Panc1 (cell line): ENCODE measurements around the gene RHOG. TPM values are rescaled to one million over a fixed set of nuclear protein-coding genes. Genes with fewer than 3 reads are reported as not detected.

Source experiments
- ATAC-seq: fragments of 200-7000 bp; cut with Tn5 transposase; 2 replicates; pipeline ENCODE4 v1.9.1; 2020; ENCODE audit warnings: mild to moderate bottlenecking, moderate library complexity
- BruUV-seq: library from RNA; stranded (reverse); fragments of 400-500 nt; replicated peaks from 2 replicates; lab custom pipeline; 2021; lab: Mats Ljungman, UMichigan
- CTCF ChIA-PET: fragments of 300-600 bp; sonication (Branson Sonifier 250); formaldehyde crosslinking; loops from one replicate; lab custom pipeline; 2022; ENCODE audit warnings: antibody characterized with exemption; lab: Charles Lee
- POLR2A ChIA-PET: fragments of 300-600 bp; sonication (Branson Sonifier 250); formaldehyde crosslinking; loops from one replicate; lab custom pipeline; 2022; ENCODE audit warnings: antibody characterized with exemption; lab: Charles Lee
- DNase-seq: peaks from one replicate; pipeline ENCODE4 v3.0.0-alpha.2; 2010; ENCODE audit warnings: low read depth, low spot score
- H3K27ac ChIP-seq: 2 replicates; pipeline ENCODE4 v1.5.1; 2011; ENCODE audit warnings: mild to moderate bottlenecking, low read length, inconsistent platforms
- H3K27me3 ChIP-seq: fragments of 200-500 bp; sonication (Bioruptor generic); 2 replicates; pipeline ENCODE4 v1.6.0; 2014; ENCODE audit warnings: low read length, inconsistent platforms; ENCODE audit not compliant: control insufficient read depth, insufficient read depth
- H3K36me3 ChIP-seq: fragments of 200-500 bp; sonication (Bioruptor generic); 2 replicates; pipeline ENCODE4 v1.5.1; 2014; ENCODE audit warnings: inconsistent platforms, mild to moderate bottlenecking, low read length, moderate library complexity; ENCODE audit not compliant: control insufficient read depth, insufficient read depth
- H3K4me1 ChIP-seq: 2 replicates; pipeline ENCODE4 v1.5.1; 2011; ENCODE audit warnings: inconsistent platforms, mild to moderate bottlenecking, low read length, moderate library complexity; ENCODE audit not compliant: control insufficient read depth, insufficient read depth
- H3K4me3 ChIP-seq, 2 experiments: 2 replicates each; pipeline ENCODE4 v1.5.1; 2011 to 2012; ENCODE audit warnings: low read depth in 2 of 2, low read length in 2 of 2, mild to moderate bottlenecking in 2 of 2, inconsistent platforms in 1 of 2, moderate library complexity in 1 of 2
- H3K9me3 ChIP-seq: fragments of 200-500 bp; sonication (Bioruptor generic); 2 replicates; pipeline ENCODE4 v1.5.1; 2014; ENCODE audit warnings: low read depth, mild to moderate bottlenecking, inconsistent platforms, low read length, moderate library complexity; ENCODE audit not compliant: control insufficient read depth, insufficient read depth
- POLR2AphosphoS5 ChIP-seq: IDR thresholded peaks from 2 replicates; pipeline ENCODE4 v1.6.1; 2012; ENCODE audit warnings: mild to moderate bottlenecking, low read depth, low read length, moderate library complexity
- SIN3A ChIP-seq: IDR thresholded peaks from 2 replicates; pipeline ENCODE4 v1.6.1; 2012; ENCODE audit warnings: low read depth, mild to moderate bottlenecking, low read length, moderate library complexity, borderline replicate concordance; ENCODE audit not compliant: insufficient read depth
- TCF7L2 ChIP-seq: IDR thresholded peaks from 2 replicates; pipeline ENCODE4 v1.6.1; 2011; ENCODE audit warnings: mild to moderate bottlenecking, low read depth, low read length, inconsistent platforms
- in situ Hi-C: cut with HindIII; loops from 2 replicates; pipeline ENCODE4 v1.10.0; 2016; ENCODE audit warnings: low sequenced_read_pairs, low pct_unique_long_range_greater_than_20kb
- intact Hi-C: fragments of 100-400 bp; cut with micrococcal nuclease; formaldehyde crosslinking; loops from one replicate; pipeline ENCODE4 v1.10.0; 2022; ENCODE audit not compliant: unreplicated experiment
- total RNA-seq: library from RNA; stranded (reverse); gene quantifications from one replicate; pipeline ENCODE4 v1.2.1, GENCODE V29; 2021; ENCODE audit not compliant: unreplicated experiment
- TF ChIP-seq, protein P1 (sequence below): fragments of 450-650 bp; IDR thresholded peaks from 2 replicates; pipeline ENCODE4 v1.5.1; 2017; ENCODE audit warnings: mild to moderate bottlenecking
- TF ChIP-seq, protein P2 (sequence below), 2 experiments: IDR thresholded peaks; 2 replicates each; pipeline ENCODE4 v1.6.1; 2011 to 2012; ENCODE audit warnings: low read depth in 2 of 2, control low read depth in 1 of 2, low read length in 1 of 2, mild to moderate bottlenecking in 1 of 2, moderate library complexity in 1 of 2; ENCODE audit not compliant: insufficient read depth in 1 of 2

The RHOG gene
- total RNA-seq, 1 experiment from 2014 or later, result 156 TPM

DNA sequence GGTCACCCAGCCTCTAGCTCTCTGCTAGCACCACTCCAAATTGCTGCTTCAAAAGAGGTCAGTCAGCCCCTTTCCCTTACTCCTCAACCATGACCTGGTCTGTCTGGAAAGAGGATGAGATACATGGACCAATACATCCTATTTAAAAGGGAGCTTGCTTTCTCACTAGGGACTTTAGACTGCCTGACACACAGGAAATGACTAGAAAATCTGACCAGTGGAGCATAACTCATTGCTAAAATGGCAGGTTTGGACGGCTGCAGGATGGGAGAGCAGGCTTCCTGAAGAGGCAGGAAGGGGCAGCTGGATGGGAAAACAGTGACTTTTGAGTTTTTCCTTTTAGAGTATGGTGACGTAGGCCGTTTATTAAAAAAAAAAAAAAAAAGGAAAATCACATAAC lies 40.0 kb upstream of the RHOG start:
- CTCF ChIA-PET, result interaction anchor here (0.5 kb wide), 1 partner anchor 65 kb away, joined by 3 read pairs; no protein-coding TSS in a partner anchor
- H3K9me3 ChIP-seq, result no peaks in the 10 kb centered on the region
- intact Hi-C loops (no loop called here), in situ Hi-C loops (no loop called here)
- TF ChIP-seq, protein P1, sequence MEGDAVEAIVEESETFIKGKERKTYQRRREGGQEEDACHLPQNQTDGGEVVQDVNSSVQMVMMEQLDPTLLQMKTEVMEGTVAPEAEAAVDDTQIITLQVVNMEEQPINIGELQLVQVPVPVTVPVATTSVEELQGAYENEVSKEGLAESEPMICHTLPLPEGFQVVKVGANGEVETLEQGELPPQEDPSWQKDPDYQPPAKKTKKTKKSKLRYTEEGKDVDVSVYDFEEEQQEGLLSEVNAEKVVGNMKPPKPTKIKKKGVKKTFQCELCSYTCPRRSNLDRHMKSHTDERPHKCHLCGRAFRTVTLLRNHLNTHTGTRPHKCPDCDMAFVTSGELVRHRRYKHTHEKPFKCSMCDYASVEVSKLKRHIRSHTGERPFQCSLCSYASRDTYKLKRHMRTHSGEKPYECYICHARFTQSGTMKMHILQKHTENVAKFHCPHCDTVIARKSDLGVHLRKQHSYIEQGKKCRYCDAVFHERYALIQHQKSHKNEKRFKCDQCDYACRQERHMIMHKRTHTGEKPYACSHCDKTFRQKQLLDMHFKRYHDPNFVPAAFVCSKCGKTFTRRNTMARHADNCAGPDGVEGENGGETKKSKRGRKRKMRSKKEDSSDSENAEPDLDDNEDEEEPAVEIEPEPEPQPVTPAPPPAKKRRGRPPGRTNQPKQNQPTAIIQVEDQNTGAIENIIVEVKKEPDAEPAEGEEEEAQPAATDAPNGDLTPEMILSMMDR, result no peak
- TF ChIP-seq SIN3A (no peak), TCF7L2 (no peak), POLR2AphosphoS5 (no peak)
- TF ChIP-seq, protein P2, sequence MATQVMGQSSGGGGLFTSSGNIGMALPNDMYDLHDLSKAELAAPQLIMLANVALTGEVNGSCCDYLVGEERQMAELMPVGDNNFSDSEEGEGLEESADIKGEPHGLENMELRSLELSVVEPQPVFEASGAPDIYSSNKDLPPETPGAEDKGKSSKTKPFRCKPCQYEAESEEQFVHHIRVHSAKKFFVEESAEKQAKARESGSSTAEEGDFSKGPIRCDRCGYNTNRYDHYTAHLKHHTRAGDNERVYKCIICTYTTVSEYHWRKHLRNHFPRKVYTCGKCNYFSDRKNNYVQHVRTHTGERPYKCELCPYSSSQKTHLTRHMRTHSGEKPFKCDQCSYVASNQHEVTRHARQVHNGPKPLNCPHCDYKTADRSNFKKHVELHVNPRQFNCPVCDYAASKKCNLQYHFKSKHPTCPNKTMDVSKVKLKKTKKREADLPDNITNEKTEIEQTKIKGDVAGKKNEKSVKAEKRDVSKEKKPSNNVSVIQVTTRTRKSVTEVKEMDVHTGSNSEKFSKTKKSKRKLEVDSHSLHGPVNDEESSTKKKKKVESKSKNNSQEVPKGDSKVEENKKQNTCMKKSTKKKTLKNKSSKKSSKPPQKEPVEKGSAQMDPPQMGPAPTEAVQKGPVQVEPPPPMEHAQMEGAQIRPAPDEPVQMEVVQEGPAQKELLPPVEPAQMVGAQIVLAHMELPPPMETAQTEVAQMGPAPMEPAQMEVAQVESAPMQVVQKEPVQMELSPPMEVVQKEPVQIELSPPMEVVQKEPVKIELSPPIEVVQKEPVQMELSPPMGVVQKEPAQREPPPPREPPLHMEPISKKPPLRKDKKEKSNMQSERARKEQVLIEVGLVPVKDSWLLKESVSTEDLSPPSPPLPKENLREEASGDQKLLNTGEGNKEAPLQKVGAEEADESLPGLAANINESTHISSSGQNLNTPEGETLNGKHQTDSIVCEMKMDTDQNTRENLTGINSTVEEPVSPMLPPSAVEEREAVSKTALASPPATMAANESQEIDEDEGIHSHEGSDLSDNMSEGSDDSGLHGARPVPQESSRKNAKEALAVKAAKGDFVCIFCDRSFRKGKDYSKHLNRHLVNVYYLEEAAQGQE (IDR thresholded peaks at IDR 0.05; ENCODE audit: insufficient read depth in 1 of 2, low read depth in 2 of 2, low read length in 1 of 2), result no peak
- no TSS peak for BruUV-seq
- no peak for DNase-seq
- POLR2A ChIA-PET, result no interaction called here
- H3K4me3 ChIP-seq, result no peak overlapping the region
- peak; percentile 67 for ATAC-seq
- no peaks in the 10 kb centered on the region for H3K36me3 ChIP-seq
- peak overlapping the region; percentile 11; the same call in 1 of the 2 replicates for H3K27ac ChIP-seq
- no peaks in the 10 kb centered on the region for H3K27me3 ChIP-seq
- H3K4me1 ChIP-seq, result peaks cover 39% of the 10 kb centered on the region

DNA sequence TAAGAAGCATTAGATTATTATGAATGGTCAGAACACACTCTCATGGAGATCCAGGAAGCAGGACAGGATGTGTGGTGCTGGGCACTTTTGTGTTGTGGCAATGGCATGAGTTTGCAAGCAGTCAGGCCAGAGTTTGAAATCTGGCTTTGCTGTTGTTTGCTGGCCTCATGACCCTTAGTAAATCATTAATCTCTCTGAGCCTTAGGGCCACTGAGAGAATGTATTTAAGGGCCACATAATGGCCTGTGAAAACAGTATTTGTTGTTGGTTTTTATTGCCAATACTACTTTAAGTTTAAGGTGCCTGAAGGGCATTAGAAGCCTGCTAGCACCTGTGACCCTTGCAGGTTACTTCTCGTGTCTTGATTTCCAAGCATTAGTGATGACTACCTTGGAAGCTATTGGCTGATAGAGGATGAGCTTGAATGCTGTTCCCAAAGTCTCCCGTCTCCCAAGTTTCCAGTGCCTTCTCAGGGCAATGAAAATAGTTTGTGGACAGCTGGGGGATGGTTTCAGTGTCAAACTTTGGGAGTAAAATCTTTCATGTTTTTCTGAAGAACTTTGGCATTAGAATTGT lies 39.3 kb upstream of the RHOG start:
- intact Hi-C loops, result no loop called here
- no peaks in the 10 kb centered on the region for H3K36me3 ChIP-seq
- DNase-seq, result no peak
- ATAC-seq, result peak; percentile 43
- no peaks in the 10 kb centered on the region for H3K9me3 ChIP-seq
- no peaks in the 10 kb centered on the region for H3K27me3 ChIP-seq
- H3K4me3 ChIP-seq, result no peak overlapping the region
- peak overlapping the region; percentile 30 for H3K27ac ChIP-seq
- H3K4me1 ChIP-seq, result peaks cover 36% of the 10 kb centered on the region
- TF ChIP-seq, protein P1, result no peak
- no peak for TF ChIP-seq SIN3A
- in situ Hi-C loops, result no loop called here
- no TSS peak for BruUV-seq
- CTCF ChIA-PET, result no interaction called here
- POLR2A ChIA-PET, result no interaction called here
